SK-N-SH treated with all-trans-retinoic acid at 6 μM for 48 hours (cell line): ENCODE data around the gene EML1.
"Not testable (repeated sequence)": the region's sequence is repeated elsewhere in the genome, so short reads cannot be mapped to it uniquely, and the experiment has no call there.

Experiments used
- ATAC-seq: fragments of 200-7000 bp; cut with Tn5 transposase; 3 replicates; pipeline ENCODE4 v1.9.1; 2020; ENCODE audit warnings: mild to moderate bottlenecking, moderate library complexity
- ARNTL ChIP-seq: fragments of 450-650 bp; formaldehyde crosslinking; IDR thresholded peaks from 2 replicates; pipeline ENCODE4 v1.5.0; 2020; ENCODE audit warnings: low read depth, mild to moderate bottlenecking, moderate library complexity, borderline replicate concordance
- BACH2 ChIP-seq: fragments of 250-450 bp; sonication (Bioruptor Pico); IDR thresholded peaks from 2 replicates; pipeline ENCODE4 v1.9.0; 2021; ENCODE audit warnings: mild to moderate bottlenecking, borderline replicate concordance
- CREB5 ChIP-seq: fragments of 250-450 bp; sonication (Bioruptor Pico); IDR thresholded peaks from 2 replicates; pipeline ENCODE4 v1.5.1; 2020; ENCODE audit warnings: low read depth, mild to moderate bottlenecking, moderate library complexity
- CSRNP3 ChIP-seq: fragments of 250-450 bp; sonication (Bioruptor Pico); IDR thresholded peaks from 2 replicates; pipeline ENCODE4 v1.5.1; 2021; ENCODE audit warnings: mild to moderate bottlenecking, moderate library complexity
- ESRRG ChIP-seq: fragments of 250-450 bp; sonication (Bioruptor Pico); IDR thresholded peaks from 2 replicates; pipeline ENCODE4 v1.6.1; 2021; ENCODE audit warnings: mild to moderate bottlenecking
- GLIS3 ChIP-seq: fragments of 250-450 bp; sonication (Bioruptor Pico); IDR thresholded peaks from 2 replicates; pipeline ENCODE4 v1.5.0; 2020; ENCODE audit warnings: mild to moderate bottlenecking, moderate library complexity
- ISL1 ChIP-seq: fragments of 250-450 bp; sonication (Bioruptor Pico); IDR thresholded peaks from 2 replicates; pipeline ENCODE4 v2.1.2; 2022; ENCODE audit warnings: mild to moderate bottlenecking, moderate library complexity
- OSR1 ChIP-seq: fragments of 250-450 bp; sonication (Bioruptor Pico); IDR thresholded peaks from 2 replicates; pipeline ENCODE4 v1.8.0; 2022; ENCODE audit warnings: moderate library complexity, mild to moderate bottlenecking, inconsistent platforms
- PATZ1 ChIP-seq: fragments of 250-450 bp; sonication (Bioruptor Pico); IDR thresholded peaks from 2 replicates; pipeline ENCODE4 v1.8.0; 2020; ENCODE audit warnings: mild to moderate bottlenecking, moderate library complexity, borderline replicate concordance
- POU6F1 ChIP-seq: fragments of 250-450 bp; sonication (Bioruptor Pico); IDR thresholded peaks from 2 replicates; pipeline ENCODE4 v1.8.0; 2021; ENCODE audit warnings: low read depth, mild to moderate bottlenecking, moderate library complexity, borderline replicate concordance
- PPARA ChIP-seq: fragments of 250-450 bp; sonication (Bioruptor Pico); IDR thresholded peaks from 2 replicates; pipeline ENCODE4 v1.5.0; 2020; ENCODE audit warnings: mild to moderate bottlenecking, borderline replicate concordance
- TCF4 ChIP-seq: fragments of 250-450 bp; sonication (Bioruptor Pico); IDR thresholded peaks from 2 replicates; pipeline ENCODE4 v1.8.0; 2021; ENCODE audit warnings: mild to moderate bottlenecking, moderate library complexity, borderline replicate concordance
- TSHZ2 ChIP-seq: fragments of 250-450 bp; sonication (Bioruptor Pico); IDR thresholded peaks from 2 replicates; pipeline ENCODE4 v1.5.0; 2020; ENCODE audit warnings: mild to moderate bottlenecking, moderate library complexity
- ZC3H10 ChIP-seq: fragments of 250-450 bp; sonication (Bioruptor Pico); IDR thresholded peaks from 2 replicates; pipeline ENCODE4 v1.5.1; 2021; ENCODE audit warnings: mild to moderate bottlenecking, moderate library complexity
- ZFP3 ChIP-seq: fragments of 250-450 bp; sonication (Bioruptor Pico); IDR thresholded peaks from 2 replicates; pipeline ENCODE4 v1.5.0; 2020; ENCODE audit warnings: mild to moderate bottlenecking, moderate library complexity
- ZFP30 ChIP-seq: fragments of 450-650 bp; formaldehyde crosslinking; IDR thresholded peaks from 2 replicates; pipeline ENCODE4 v1.5.0; 2022; ENCODE audit warnings: mild to moderate bottlenecking, moderate library complexity
- ZNF565 ChIP-seq: fragments of 450-650 bp; formaldehyde crosslinking; conservative IDR thresholded peaks from 2 replicates; pipeline ENCODE4 v1.5.0; 2020; ENCODE audit warnings: low read depth, mild to moderate bottlenecking, moderate library complexity
- ZNF70 ChIP-seq: fragments of 450-650 bp; formaldehyde crosslinking; IDR thresholded peaks from 2 replicates; pipeline ENCODE4 v1.5.0; 2020; ENCODE audit warnings: mild to moderate bottlenecking, moderate library complexity
- ZNF8 ChIP-seq: fragments of 450-650 bp; formaldehyde crosslinking; IDR thresholded peaks from 2 replicates; pipeline ENCODE4 v1.5.0; 2020; ENCODE audit warnings: mild to moderate bottlenecking, moderate library complexity

The EML1 gene

GRCh38 chr14:99758872-99759545, 34.2 kb upstream of the EML1 start:
- no peak for ATAC-seq

GRCh38 chr14:99759546-99759925, 33.7 kb upstream of the EML1 start:
- no peak for ATAC-seq
- TF ChIP-seq PATZ1 (CRISPR knock-in tag) = no peak

More at GRCh38 chr14:99758872-99759545, 34.2 kb upstream of the EML1 start:
- TF ChIP-seq PATZ1 (CRISPR knock-in tag) (no peak), TSHZ2 (CRISPR knock-in tag) (no peak), TCF4 (CRISPR knock-in tag) (no peak), ESRRG (no peak), ZC3H10 (CRISPR knock-in tag) (no peak), ZNF8 (CRISPR knock-in tag) (no peak), OSR1 (no peak), ZNF565 (CRISPR knock-in tag) (no peak), ZNF70 (CRISPR knock-in tag) (no peak), ARNTL (CRISPR knock-in tag) (no peak), PPARA (CRISPR knock-in tag) (no peak), POU6F1 (CRISPR knock-in tag) (no peak)

GRCh38 chr14:99760817-99761216, 32.4 kb upstream of the EML1 start:
- ATAC-seq = no peak
- no peak for TF ChIP-seq PATZ1 (CRISPR knock-in tag)

GRCh38 chr14:99762911-99763310, 30.3 kb upstream of the EML1 start:
- not testable (repeated sequence) for ATAC-seq

GRCh38 chr14:99763527-99764221, 29.5 kb upstream of the EML1 start:
- no peak for ATAC-seq
- TF ChIP-seq ZNF565 (CRISPR knock-in tag) (no peak), ARNTL (CRISPR knock-in tag) (no peak), CSRNP3 (CRISPR knock-in tag) (no peak), ZFP3 (CRISPR knock-in tag) (no peak), ESRRG (no peak), ZFP30 (CRISPR knock-in tag) (no peak), PPARA (CRISPR knock-in tag) (no peak), ZNF70 (CRISPR knock-in tag) (no peak), TCF4 (CRISPR knock-in tag) (no peak), OSR1 (no peak), ZNF8 (CRISPR knock-in tag) (no peak), BACH2 (CRISPR knock-in tag) (no peak), GLIS3 (CRISPR knock-in tag) (no peak), CREB5 (CRISPR knock-in tag) (no peak), ZC3H10 (CRISPR knock-in tag) (no peak), ISL1 (CRISPR knock-in tag) (no peak)
